ENCODE measurements around the gene KLF15. TPM values are rescaled to one million over a fixed set of nuclear protein-coding genes. Genes with fewer than 3 reads are reported as not detected.

KLF15 gene
- total RNA-seq, 1 experiment from 2014 or later, result 3.3 TPM

GRCh38 chr3:126370055-126370454 is 12.8 kb upstream of the KLF15 start:
- no peaks in the 10 kb centered on the region for H3K36me3 ChIP-seq (ENCODE audit: control insufficient read depth in 1 of 2, insufficient read depth in 2 of 2, low read length in 2 of 2)
- H3K27ac ChIP-seq (ENCODE audit: low read depth, low read length), result no peak overlapping the region
- no peak overlapping the region for H3K4me3 ChIP-seq (replicated peaks in 1 of 2; ENCODE audit: low read depth in 1 of 2, low read length in 2 of 2)
- intact Hi-C loops (cut with micrococcal nuclease), result no loop called here
- ATAC-seq, result no peak
- CTCF ChIA-PET, result no interaction called here
- no peaks in the 10 kb centered on the region for H3K79me2 ChIP-seq (ENCODE audit: insufficient read depth, low read length)
- BruUV-seq (replicated peaks), result no TSS peak
- TF ChIP-seq TCF7L2 (IDR thresholded peaks at IDR 0.05; ENCODE audit: borderline replicate concordance, extremely low read depth, insufficient read depth, insufficient read length) (no peak), EZH2phosphoT487 (IDR thresholded peaks at IDR 0.05; ENCODE audit: borderline replicate concordance) (no peak), ZBTB33 (IDR thresholded peaks at IDR 0.05; ENCODE audit: extremely low read depth, insufficient replicate concordance, low read length) (no peak), CBX3 (IDR thresholded peaks at IDR 0.05; ENCODE audit: low read depth) (no peak), SIN3A (IDR thresholded peaks at IDR 0.05; ENCODE audit: low read depth) (no peak)
- no peaks in the 10 kb centered on the region for H3K4me1 ChIP-seq (ENCODE audit: control insufficient read depth in 1 of 2, insufficient read depth in 2 of 2, low read length in 2 of 2)
- no peak overlapping the region for H3K4me2 ChIP-seq (ENCODE audit: low read length)
- H3K9me3 ChIP-seq (ENCODE audit: control insufficient read depth in 1 of 2, insufficient read depth in 1 of 2, low read depth in 1 of 2, low read length in 2 of 2), result no peaks in the 10 kb centered on the region
- H3K27me3 ChIP-seq (ENCODE audit: insufficient read depth, low read length), result no peaks in the 10 kb centered on the region
- RAD21 ChIA-PET (ENCODE audit: low non-redundant PET in 1 of 2, low total read pairs in 2 of 2, uncharacterized antibody in 2 of 2, unreplicated experiment in 2 of 2), result no interaction called here
- H4K20me1 ChIP-seq (ENCODE audit: insufficient read depth), result no peaks in the 10 kb centered on the region
- no peaks in the 10 kb centered on the region for H3K9me2 ChIP-seq (ENCODE audit: insufficient read depth)
- no peak overlapping the region for H3K9ac ChIP-seq (ENCODE audit: low read length)
- DNase-seq (ENCODE audit: low read depth, low spot score), result no peak
- H2AFZ ChIP-seq (ENCODE audit: low read depth, low read length, poor library complexity, severe bottlenecking), result no peak overlapping the region
- POLR2A ChIA-PET, result no interaction called here

DNA sequence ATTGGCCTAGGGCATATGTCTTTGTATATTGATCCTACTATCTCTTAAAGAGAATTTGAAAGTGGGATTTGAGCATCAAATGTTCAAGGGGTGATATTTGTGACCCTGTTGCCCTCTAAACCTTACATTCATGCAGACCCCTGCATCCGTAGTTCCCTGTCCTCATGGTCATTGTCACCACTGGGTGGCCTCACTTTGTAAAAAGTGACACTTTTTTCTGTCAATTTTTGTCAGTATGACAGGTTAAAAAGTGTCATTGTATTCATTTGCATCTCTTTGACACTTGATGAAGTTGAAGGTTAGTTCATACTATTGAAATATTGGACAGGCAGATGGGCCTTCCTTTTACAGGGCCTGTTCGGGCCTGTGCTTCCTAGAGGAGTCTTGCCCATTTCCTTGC is 12.3 kb upstream of the KLF15 start:
- Histone ChIP-seq H3K9me2 (ENCODE audit: insufficient read depth) (no peaks in the 10 kb centered on the region), H3K9ac (ENCODE audit: low read length) (no peak overlapping the region), H3K36me3 (ENCODE audit: control insufficient read depth in 1 of 2, insufficient read depth in 2 of 2, low read length in 2 of 2) (no peaks in the 10 kb centered on the region), H3K4me1 (ENCODE audit: control insufficient read depth in 1 of 2, insufficient read depth in 2 of 2, low read length in 2 of 2) (no peaks in the 10 kb centered on the region), H3K4me2 (ENCODE audit: low read length) (no peak overlapping the region), H3K27ac (ENCODE audit: low read depth, low read length) (no peak overlapping the region), H3K79me2 (ENCODE audit: insufficient read depth, low read length) (no peaks in the 10 kb centered on the region), H3K9me3 (ENCODE audit: control insufficient read depth in 1 of 2, insufficient read depth in 1 of 2, low read depth in 1 of 2, low read length in 2 of 2) (no peaks in the 10 kb centered on the region), H4K20me1 (ENCODE audit: insufficient read depth) (no peaks in the 10 kb centered on the region), H3K4me3 (replicated peaks in 1 of 2; ENCODE audit: low read depth in 1 of 2, low read length in 2 of 2) (no peak overlapping the region), H2AFZ (ENCODE audit: low read depth, low read length, poor library complexity, severe bottlenecking) (no peak overlapping the region), H3K27me3 (ENCODE audit: insufficient read depth, low read length) (no peaks in the 10 kb centered on the region)
- POLR2A ChIA-PET, result no interaction called here
- TF ChIP-seq ELF1 (IDR thresholded peaks at IDR 0.05; ENCODE audit: borderline replicate concordance, low read depth) (no peak), TCF7L2 (IDR thresholded peaks at IDR 0.05; ENCODE audit: borderline replicate concordance, extremely low read depth, insufficient read depth, insufficient read length) (no peak)
- TF ChIP-seq, protein P1, sequence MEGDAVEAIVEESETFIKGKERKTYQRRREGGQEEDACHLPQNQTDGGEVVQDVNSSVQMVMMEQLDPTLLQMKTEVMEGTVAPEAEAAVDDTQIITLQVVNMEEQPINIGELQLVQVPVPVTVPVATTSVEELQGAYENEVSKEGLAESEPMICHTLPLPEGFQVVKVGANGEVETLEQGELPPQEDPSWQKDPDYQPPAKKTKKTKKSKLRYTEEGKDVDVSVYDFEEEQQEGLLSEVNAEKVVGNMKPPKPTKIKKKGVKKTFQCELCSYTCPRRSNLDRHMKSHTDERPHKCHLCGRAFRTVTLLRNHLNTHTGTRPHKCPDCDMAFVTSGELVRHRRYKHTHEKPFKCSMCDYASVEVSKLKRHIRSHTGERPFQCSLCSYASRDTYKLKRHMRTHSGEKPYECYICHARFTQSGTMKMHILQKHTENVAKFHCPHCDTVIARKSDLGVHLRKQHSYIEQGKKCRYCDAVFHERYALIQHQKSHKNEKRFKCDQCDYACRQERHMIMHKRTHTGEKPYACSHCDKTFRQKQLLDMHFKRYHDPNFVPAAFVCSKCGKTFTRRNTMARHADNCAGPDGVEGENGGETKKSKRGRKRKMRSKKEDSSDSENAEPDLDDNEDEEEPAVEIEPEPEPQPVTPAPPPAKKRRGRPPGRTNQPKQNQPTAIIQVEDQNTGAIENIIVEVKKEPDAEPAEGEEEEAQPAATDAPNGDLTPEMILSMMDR (IDR thresholded peaks at IDR 0.05 in 2 of 3, conservative IDR thresholded peaks at IDR 0.05 in 1 of 3; ENCODE audit: borderline replicate concordance in 1 of 3, insufficient read depth in 1 of 3, low read depth in 2 of 3, low read length in 2 of 3), result peak in 1 of 3 experiments; percentile 31; a peak in 2 of 6 replicates
- DNase-seq (ENCODE audit: low read depth, low spot score) (no peak), ATAC-seq (no peak)
- BruUV-seq (replicated peaks), result no TSS peak
- intact Hi-C loops (cut with micrococcal nuclease), result no loop called here
- CTCF ChIA-PET, result no interaction called here
- RAD21 ChIA-PET (ENCODE audit: low non-redundant PET in 1 of 2, low total read pairs in 2 of 2, uncharacterized antibody in 2 of 2, unreplicated experiment in 2 of 2), result no interaction called here

Measured in HCT116 (cell line).